Keratinocyte (primary cell): ENCODE results near the gene NEUROG1.

ENCODE experiments used
- CTCF ChIP-seq, 3 experiments: IDR thresholded peaks in 1 of 3; conservative IDR thresholded peaks in 1 of 3; optimal IDR thresholded peaks in 1 of 3; 2 replicates in 2 of 3; 3 replicates in 1 of 3; pipeline versions ENCODE3 to v1.5.1; 2011; ENCODE audit warnings: low read length in 3 of 3, mild to moderate bottlenecking in 3 of 3, moderate library complexity in 2 of 3, control low read depth in 1 of 3, inconsistent platforms in 1 of 3; ENCODE audit not compliant: insufficient read depth in 2 of 3; ENCODE audit errors: extremely low read depth in 1 of 3
- EZH2 ChIP-seq: IDR thresholded peaks from one replicate; pipeline ENCODE4 v1.6.1; 2012; ENCODE audit warnings: inconsistent platforms, mild to moderate bottlenecking, low read length, moderate library complexity

DNA sequence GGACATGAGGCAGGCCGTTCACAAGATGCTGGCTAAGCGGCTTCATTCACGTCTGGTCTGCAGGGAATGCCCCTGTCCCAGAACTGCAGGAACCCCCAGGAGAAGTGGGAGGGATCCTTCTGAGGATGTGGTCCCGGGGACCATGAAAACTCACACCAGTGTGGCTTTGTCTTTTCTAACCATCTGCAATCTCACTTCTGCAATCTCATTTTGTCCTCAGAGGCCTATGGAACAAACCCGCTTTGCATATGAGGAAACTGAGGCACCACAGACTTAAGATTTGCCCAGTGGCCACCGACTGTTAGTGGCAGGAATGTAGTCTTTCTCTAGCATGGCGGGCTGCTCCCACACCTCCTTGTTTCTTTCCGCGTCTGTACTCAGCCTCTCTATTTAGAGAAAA, 36.1 kb upstream of the NEUROG1 start:
- TF ChIP-seq CTCF (optimal IDR thresholded peaks at IDR 0.05 in 1 of 3, IDR thresholded peaks at IDR 0.05 in 1 of 3, conservative IDR thresholded peaks at IDR 0.05 in 1 of 3; ENCODE audit: extremely low read depth in 1 of 3, insufficient read depth in 2 of 3, low read length in 3 of 3) (no peak), EZH2 (no peak)
